Gastroesophageal sphincter (tissue), 3 donors: Measurements from ENCODE around the gene CCR2.

Experiments used
- CTCF ChIP-seq, 4 experiments: fragments of 200-600 bp in 2 of 4; fragments of 450-650 bp in 2 of 4; sonication (generic) in 1 of 4; IDR thresholded peaks; one replicate each; pipeline ENCODE4 v1.5.1; 2017 to 2019; ENCODE audit warnings: antibody characterized with exemption in 4 of 4, mild to moderate bottlenecking in 2 of 4, moderate library complexity in 2 of 4
- EP300 ChIP-seq: sonication (generic); formaldehyde crosslinking; IDR thresholded peaks from one replicate; pipeline ENCODE4 v1.6.1; 2017; ENCODE audit warnings: antibody characterized with exemption, mild to moderate bottlenecking

GRCh38 chr3:46344476-46344875 is 9.4 kb upstream of the CCR2 start:
- TF ChIP-seq CTCF (IDR thresholded peaks at IDR 0.05) (no peak), EP300 (no peak)
